ENCODE measurements around the gene PHYKPL.

PHYKPL gene

GRCh38 chr5:178237431-178238312 is 5.1 kb upstream of the PHYKPL start:
- Histone ChIP-seq H3K4me1 (ENCODE audit: low read depth, poor library complexity, severe bottlenecking) (no peaks in the 10 kb centered on the region), H2AFZ (ENCODE audit: low read depth) (no peak overlapping the region), H3K36me3 (ENCODE audit: insufficient read depth) (no peaks in the 10 kb centered on the region), H3K4me3 (IDR thresholded peaks at IDR 0.05; ENCODE audit: insufficient read depth, low read depth, low read length) (no peak overlapping the region), H3K27ac (no peak overlapping the region), H3K9ac (no peak overlapping the region), H3K27me3 (ENCODE audit: insufficient read depth, low read depth) (no peaks in the 10 kb centered on the region), H3K79me2 (ENCODE audit: insufficient read depth, low read depth) (no peaks in the 10 kb centered on the region), H3K4me2 (no peak overlapping the region), H4K20me1 (ENCODE audit: insufficient read depth) (no peaks in the 10 kb centered on the region)
- no peak for TF ChIP-seq CTCF (conservative IDR thresholded peaks at IDR 0.05; ENCODE audit: low read depth, low read length)

GRCh38 chr5:178236679-178237078 is 4.1 kb upstream of the PHYKPL start:
- no peaks in the 10 kb centered on the region for H3K36me3 ChIP-seq (ENCODE audit: insufficient read depth)
- no peak overlapping the region for H3K4me2 ChIP-seq
- no peaks in the 10 kb centered on the region for H4K20me1 ChIP-seq (ENCODE audit: insufficient read depth)
- no peaks in the 10 kb centered on the region for H3K4me1 ChIP-seq (ENCODE audit: low read depth, poor library complexity, severe bottlenecking)
- no peaks in the 10 kb centered on the region for H3K79me2 ChIP-seq (ENCODE audit: insufficient read depth, low read depth)
- no peak overlapping the region for H2AFZ ChIP-seq (ENCODE audit: low read depth)
- no peak overlapping the region for H3K4me3 ChIP-seq (IDR thresholded peaks at IDR 0.05; ENCODE audit: insufficient read depth, low read depth, low read length)
- H3K27ac ChIP-seq = no peak overlapping the region
- H3K27me3 ChIP-seq (ENCODE audit: insufficient read depth, low read depth) = no peaks in the 10 kb centered on the region
- H3K9ac ChIP-seq = no peak overlapping the region
- TF ChIP-seq CTCF (conservative IDR thresholded peaks at IDR 0.05; ENCODE audit: low read depth, low read length) = no peak

GRCh38 chr5:178236126-178236525 is 3.5 kb upstream of the PHYKPL start:
- Histone ChIP-seq H3K4me1 (ENCODE audit: low read depth, poor library complexity, severe bottlenecking) (no peaks in the 10 kb centered on the region), H3K4me3 (IDR thresholded peaks at IDR 0.05; ENCODE audit: insufficient read depth, low read depth, low read length) (no peak overlapping the region), H4K20me1 (ENCODE audit: insufficient read depth) (no peaks in the 10 kb centered on the region), H2AFZ (ENCODE audit: low read depth) (no peak overlapping the region), H3K4me2 (no peak overlapping the region), H3K27ac (no peak overlapping the region), H3K27me3 (ENCODE audit: insufficient read depth, low read depth) (no peaks in the 10 kb centered on the region), H3K79me2 (ENCODE audit: insufficient read depth, low read depth) (peaks cover 4% of the 10 kb centered on the region; the same call in 1 of the 2 replicates), H3K36me3 (ENCODE audit: insufficient read depth) (no peaks in the 10 kb centered on the region), H3K9ac (no peak overlapping the region)
- no peak for TF ChIP-seq CTCF (conservative IDR thresholded peaks at IDR 0.05; ENCODE audit: low read depth, low read length)

- H3K9ac ChIP-seq = no peak overlapping the region
- no peaks in the 10 kb centered on the region for H4K20me1 ChIP-seq (ENCODE audit: insufficient read depth)
- no peak for TF ChIP-seq CTCF (conservative IDR thresholded peaks at IDR 0.05; ENCODE audit: low read depth, low read length)
Measured at GRCh38 chr5:178235588-178235974, 3.0 kb upstream of the PHYKPL start.

More at GRCh38 chr5:178235588-178235974, 3.0 kb upstream of the PHYKPL start:
- H3K4me3 ChIP-seq (IDR thresholded peaks at IDR 0.05; ENCODE audit: insufficient read depth, low read depth, low read length) = no peak overlapping the region
- no peak overlapping the region for H3K4me2 ChIP-seq
- H3K4me1 ChIP-seq (ENCODE audit: low read depth, poor library complexity, severe bottlenecking) = peaks cover 3% of the 10 kb centered on the region
- peaks cover 10% of the 10 kb centered on the region; the same call in 1 of the 2 replicates for H3K79me2 ChIP-seq (ENCODE audit: insufficient read depth, low read depth)
- no peak overlapping the region for H3K27ac ChIP-seq
- no peaks in the 10 kb centered on the region for H3K27me3 ChIP-seq (ENCODE audit: insufficient read depth, low read depth)
- H2AFZ ChIP-seq (ENCODE audit: low read depth) = no peak overlapping the region
- no peaks in the 10 kb centered on the region for H3K36me3 ChIP-seq (ENCODE audit: insufficient read depth)

Data from KMS-11 (cell line).